Astrocyte (in vitro differentiated cells and primary cell): ENCODE measurements around the gene PRKACA.

Experiments used
- CTCF ChIP-seq: IDR thresholded peaks from 2 replicates; pipeline ENCODE4 v1.5.1; 2011; ENCODE audit warnings: low read depth, mild to moderate bottlenecking, inconsistent platforms, low read length, moderate library complexity; ENCODE audit not compliant: insufficient read depth
- EZH2 ChIP-seq: IDR thresholded peaks from 2 replicates; pipeline ENCODE4 v1.6.1; 2012; ENCODE audit warnings: mild to moderate bottlenecking, low read length, inconsistent platforms; ENCODE audit not compliant: insufficient read depth

DNA sequence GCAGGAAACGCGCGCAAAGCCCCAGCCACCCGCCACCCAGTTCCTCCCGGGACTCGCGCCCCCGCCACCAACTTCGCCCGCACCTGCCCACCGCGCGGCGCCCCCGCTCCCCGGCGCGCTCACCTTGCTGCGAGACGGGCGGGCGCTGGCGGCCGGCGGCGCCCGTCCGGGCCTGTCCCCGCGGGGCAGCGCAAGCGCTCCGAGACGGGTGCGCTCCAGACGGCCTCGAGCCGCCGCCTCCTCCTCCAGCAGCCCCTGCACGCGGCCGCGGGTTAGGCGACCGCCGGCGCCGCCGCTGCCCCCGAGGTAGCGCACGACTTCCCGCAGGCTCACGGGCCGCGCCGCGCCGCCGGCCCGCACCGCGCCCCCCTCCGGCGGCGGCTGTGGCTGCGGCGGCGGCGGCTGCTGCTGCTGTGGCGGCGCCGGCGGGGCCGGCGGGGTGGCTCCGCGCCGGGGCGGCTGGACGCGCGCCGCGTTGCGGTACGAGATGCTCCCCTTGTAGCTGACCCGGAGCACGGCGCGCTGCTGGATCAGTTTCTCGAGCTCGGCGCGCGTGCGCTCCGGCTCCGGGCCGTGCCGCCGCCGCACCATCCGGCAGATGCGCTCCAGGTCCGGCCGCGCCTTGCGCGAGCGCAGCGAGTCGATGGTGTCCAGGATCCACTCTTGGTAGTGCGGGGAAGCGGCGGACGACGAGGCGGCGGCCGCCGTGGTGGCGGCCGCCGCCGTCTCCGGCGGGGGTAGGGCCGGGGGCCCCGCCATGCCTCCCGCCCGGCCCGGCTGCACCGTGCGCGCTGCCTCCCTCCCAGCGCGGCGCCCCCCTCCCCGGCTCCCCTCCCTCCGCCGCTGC, 27.7 kb downstream of the PRKACA start:
- TF ChIP-seq CTCF (no peak), EZH2 (no peak)
